Body of pancreas (tissue), 4 donors: ENCODE data around the gene SWI5. TPM values are rescaled to one million over a fixed set of nuclear protein-coding genes. Genes with fewer than 3 reads are reported as not detected.

Experiments
- ATAC-seq: fragments of 150-250 bp; one replicate; pipeline ENCODE4 v1.9.1; 2016
- DNase-seq, 4 donors: peaks; one replicate each; pipeline ENCODE4 v3.0.0-alpha.2; 2019
- H3K27ac ChIP-seq, 4 donors: fragments of 200-600 bp; sonication (generic); 1 replicate in 3 of 4; 2 replicates in 1 of 4; pipeline versions ENCODE4 v1.5.1 to v1.6.1; 2016 to 2019; ENCODE audit warnings: mild to moderate bottlenecking in 1 of 4, mixed read lengths in 1 of 4, moderate library complexity in 1 of 4
- H3K27me3 ChIP-seq, 2 donors: fragments of 200-600 bp; sonication (generic); one replicate each; pipeline ENCODE4 v1.6.0; 2016; ENCODE audit warnings: mild to moderate bottlenecking in 1 of 2
- H3K36me3 ChIP-seq, 2 donors: fragments of 200-600 bp; sonication (generic); replicated peaks in 1 of 2; 2 replicates each; pipeline ENCODE4 v1.5.1; 2016; ENCODE audit warnings: low read depth in 2 of 2; ENCODE audit not compliant: insufficient read depth in 1 of 2
- H3K4me1 ChIP-seq: fragments of 200-600 bp; sonication (generic); one replicate; pipeline ENCODE4 v1.6.0; 2016
- H3K4me3 ChIP-seq, 2 donors: fragments of 200-600 bp; sonication (generic); 1 replicate in 1 of 2; 2 replicates in 1 of 2; pipeline ENCODE4 v1.5.1; 2016 to 2019
- H3K9me3 ChIP-seq, 3 donors: fragments of 200-600 bp; sonication (generic); 1 replicate in 2 of 3; 2 replicates in 1 of 3; pipeline ENCODE4 v1.5.1; 2016
- POLR2A ChIP-seq, 3 donors: fragments of 450-650 bp; IDR thresholded peaks; one replicate each; pipeline ENCODE4 v1.6.1; 2016; ENCODE audit warnings: antibody characterized with exemption in 3 of 3, mild to moderate bottlenecking in 2 of 3
- WGBS, 2 donors: methylation state at CpG; one replicate each; pipeline ENCODE4 v1.1.5; 2017; 5-methylcytosine and 5-hydroxymethylcytosine counted together
- intact Hi-C: fragments of 100-400 bp; cut with DNase I; formaldehyde crosslinking; loops from one replicate; pipeline ENCODE4 v1.15.1; 2023
- total RNA-seq, 2 donors: library from RNA; depleted of rRNA; stranded (reverse); fragments of >200 nt; gene quantifications; one replicate each; pipeline ENCODE4 v1.1.0, GENCODE V29; 2016
- TF ChIP-seq, protein P1 (sequence below), 7 experiments: fragments of 450-650 bp in 4 of 7; fragments of 200-600 bp in 3 of 7; sonication (generic) in 3 of 7; IDR thresholded peaks; one replicate each; pipeline ENCODE4 v1.5.1; 2016 to 2019; ENCODE audit warnings: antibody characterized with exemption in 7 of 7

Gene SWI5
- total RNA-seq, 2 donors from 2014 or later, result 14.5 to 20.1 TPM

DNA sequence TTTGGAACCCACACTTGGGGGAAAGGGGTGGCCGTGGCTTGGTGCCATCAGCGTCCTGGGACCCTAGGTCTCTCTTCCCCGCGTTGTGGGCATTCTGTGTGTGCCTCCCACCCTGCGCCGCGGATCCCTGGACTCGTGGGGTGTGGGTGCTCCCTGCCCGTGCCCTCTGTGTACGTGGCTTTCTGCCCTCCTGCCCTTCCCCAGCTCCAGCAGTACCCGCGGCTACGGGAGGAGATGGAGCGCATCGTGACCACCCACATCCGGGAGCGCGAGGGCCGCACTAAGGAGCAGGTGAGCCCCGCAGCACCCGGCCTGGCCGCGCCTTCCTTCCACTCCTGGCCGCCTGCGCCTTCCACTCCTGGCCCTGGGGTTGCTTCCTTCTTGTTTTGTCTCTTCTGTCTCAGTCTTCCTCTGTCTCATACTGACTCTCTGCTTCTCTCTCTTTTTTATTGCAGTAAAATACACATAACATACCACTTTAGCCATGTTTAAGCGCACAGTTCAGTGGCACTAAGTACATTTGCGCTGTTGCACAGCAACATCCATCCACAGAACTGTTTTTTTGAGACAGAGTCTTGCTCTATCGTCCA is 42.2 kb upstream of the SWI5 start:
- Histone ChIP-seq H3K27ac (no peak overlapping the region), H3K4me3 (no peak overlapping the region), H3K4me1 (no peaks in the 10 kb centered on the region), H3K27me3 (no peaks in the 10 kb centered on the region), H3K9me3 (no peaks in the 10 kb centered on the region), H3K36me3 (no peaks in the 10 kb centered on the region)
- 77 to 82% methylated on average over 20 to 23 of the region's 28 CpGs for WGBS, 2 donors
- ATAC-seq (no peak), DNase-seq (no peak)
- intact Hi-C loops, result no loop called here
- no peak for TF ChIP-seq POLR2A (IDR thresholded peaks at IDR 0.05)
- TF ChIP-seq, protein P1, sequence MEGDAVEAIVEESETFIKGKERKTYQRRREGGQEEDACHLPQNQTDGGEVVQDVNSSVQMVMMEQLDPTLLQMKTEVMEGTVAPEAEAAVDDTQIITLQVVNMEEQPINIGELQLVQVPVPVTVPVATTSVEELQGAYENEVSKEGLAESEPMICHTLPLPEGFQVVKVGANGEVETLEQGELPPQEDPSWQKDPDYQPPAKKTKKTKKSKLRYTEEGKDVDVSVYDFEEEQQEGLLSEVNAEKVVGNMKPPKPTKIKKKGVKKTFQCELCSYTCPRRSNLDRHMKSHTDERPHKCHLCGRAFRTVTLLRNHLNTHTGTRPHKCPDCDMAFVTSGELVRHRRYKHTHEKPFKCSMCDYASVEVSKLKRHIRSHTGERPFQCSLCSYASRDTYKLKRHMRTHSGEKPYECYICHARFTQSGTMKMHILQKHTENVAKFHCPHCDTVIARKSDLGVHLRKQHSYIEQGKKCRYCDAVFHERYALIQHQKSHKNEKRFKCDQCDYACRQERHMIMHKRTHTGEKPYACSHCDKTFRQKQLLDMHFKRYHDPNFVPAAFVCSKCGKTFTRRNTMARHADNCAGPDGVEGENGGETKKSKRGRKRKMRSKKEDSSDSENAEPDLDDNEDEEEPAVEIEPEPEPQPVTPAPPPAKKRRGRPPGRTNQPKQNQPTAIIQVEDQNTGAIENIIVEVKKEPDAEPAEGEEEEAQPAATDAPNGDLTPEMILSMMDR (IDR thresholded peaks at IDR 0.05), result no peak

DNA sequence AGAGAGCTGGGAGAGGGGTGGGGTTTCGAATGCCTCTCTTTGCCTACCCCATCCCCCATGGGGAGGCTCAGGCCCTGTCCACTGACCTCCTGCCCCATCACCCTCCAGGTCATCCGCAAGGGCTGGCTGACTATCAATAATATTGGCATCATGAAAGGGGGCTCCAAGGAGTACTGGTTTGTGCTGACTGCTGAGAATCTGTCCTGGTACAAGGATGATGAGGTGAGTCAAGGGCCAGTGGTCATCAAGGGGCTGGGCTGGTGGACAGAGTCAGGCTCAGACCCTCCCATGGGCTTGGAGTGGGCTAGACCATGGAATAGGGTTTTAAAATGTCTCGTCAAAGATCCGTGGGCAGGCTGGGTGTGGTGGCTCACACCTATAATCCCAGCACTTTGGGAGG is 34.0 kb upstream of the SWI5 start:
- H3K27ac ChIP-seq, result no peak overlapping the region
- DNase-seq (no peak), ATAC-seq (no peak)
- no peaks in the 10 kb centered on the region for H3K4me1 ChIP-seq
- H3K36me3 ChIP-seq, result no peaks in the 10 kb centered on the region
- H3K4me3 ChIP-seq, result no peak overlapping the region
- TF ChIP-seq, protein P1 (IDR thresholded peaks at IDR 0.05), result no peak
- no peak for TF ChIP-seq POLR2A (IDR thresholded peaks at IDR 0.05)
- intact Hi-C loops, result no loop called here
- 90 to 94% methylated on average over 4 of the region's 4 CpGs for WGBS, 2 donors
- H3K9me3 ChIP-seq, result no peaks in the 10 kb centered on the region
- H3K27me3 ChIP-seq, result no peaks in the 10 kb centered on the region

DNA sequence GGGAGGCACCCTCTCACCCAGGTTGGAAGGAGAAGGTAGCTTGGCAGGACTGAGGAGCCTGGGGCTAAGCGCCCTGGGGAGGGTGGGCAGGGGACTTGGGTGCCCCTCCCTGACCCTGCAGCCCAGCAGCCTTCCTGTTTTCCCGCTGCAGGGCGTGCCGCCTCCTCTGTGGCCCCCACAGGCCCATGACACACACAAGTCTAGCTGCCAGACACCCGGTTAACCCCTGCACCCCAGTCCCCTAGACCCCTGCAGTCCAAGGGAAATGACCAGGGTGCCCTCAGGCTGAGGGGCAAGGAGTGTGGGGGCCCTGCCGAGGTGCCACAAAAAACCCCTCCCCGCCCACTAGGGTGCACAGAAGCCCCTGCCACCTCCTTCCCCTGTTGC is 33.3 kb upstream of the SWI5 start:
- H3K4me3 ChIP-seq, result no peak overlapping the region
- no peaks in the 10 kb centered on the region for H3K27me3 ChIP-seq
- H3K36me3 ChIP-seq, result no peaks in the 10 kb centered on the region
- DNase-seq, result no peak
- peak; percentile 4 for ATAC-seq
- H3K27ac ChIP-seq, result no peak overlapping the region
- 58 to 60% methylated on average over 7 of the region's 7 CpGs for WGBS, 2 donors
- H3K4me1 ChIP-seq, result no peaks in the 10 kb centered on the region
- intact Hi-C loops, result no loop called here
- TF ChIP-seq POLR2A (IDR thresholded peaks at IDR 0.05), result no peak
- TF ChIP-seq, protein P1 (IDR thresholded peaks at IDR 0.05), result no peak
- no peaks in the 10 kb centered on the region for H3K9me3 ChIP-seq

DNA sequence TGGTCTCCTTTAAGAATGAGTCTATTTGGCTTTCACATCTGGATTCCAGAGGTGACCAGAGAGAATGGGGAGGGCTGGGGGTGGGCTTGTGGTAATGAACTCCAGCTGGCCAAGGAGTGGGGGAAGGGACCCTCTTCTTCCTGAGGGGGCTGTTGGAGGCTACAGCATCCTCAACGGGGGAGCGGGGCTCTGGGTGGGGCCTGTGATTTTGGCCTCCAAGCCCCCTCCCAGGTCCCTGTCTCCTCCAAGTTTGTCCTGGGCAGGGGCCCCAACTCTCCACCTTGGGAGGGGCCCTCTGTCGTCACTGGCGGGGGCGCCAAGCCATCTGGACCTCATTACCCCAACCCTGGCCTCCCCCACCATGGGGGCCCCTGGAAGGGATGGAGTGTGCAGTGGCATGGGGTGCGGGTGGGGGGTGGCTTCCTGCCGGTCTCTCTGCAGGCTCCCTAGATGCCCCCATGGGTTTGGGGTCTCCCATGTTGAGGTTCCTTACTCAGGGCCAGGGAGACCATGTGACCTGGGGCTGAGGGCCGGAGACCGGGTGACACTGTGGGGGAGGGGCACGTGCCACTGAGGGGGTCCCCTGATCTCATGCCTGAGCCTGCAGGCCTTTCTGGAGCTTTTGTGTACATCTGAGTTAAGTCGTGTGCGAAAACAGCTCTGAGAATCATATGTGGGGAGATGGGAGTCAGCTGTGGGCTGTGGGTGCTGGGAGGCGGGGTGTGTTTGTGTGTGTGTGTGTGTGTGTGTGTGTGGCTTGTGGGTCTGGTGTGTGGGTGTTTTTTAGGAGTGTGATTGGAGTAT is 32.7 kb upstream of the SWI5 start:
- ATAC-seq (peak; percentile 10), DNase-seq (no peak)
- WGBS, 2 donors, result 66 to 70% methylated on average over 6 to 12 of the region's 13 CpGs
- no peaks in the 10 kb centered on the region for H3K36me3 ChIP-seq
- no peaks in the 10 kb centered on the region for H3K27me3 ChIP-seq
- no peaks in the 10 kb centered on the region for H3K4me1 ChIP-seq
- H3K9me3 ChIP-seq, result no peaks in the 10 kb centered on the region
- no peak overlapping the region for H3K4me3 ChIP-seq
- intact Hi-C loops, result no loop called here
- H3K27ac ChIP-seq, result no peak overlapping the region
- no peak for TF ChIP-seq POLR2A (IDR thresholded peaks at IDR 0.05)
- TF ChIP-seq, protein P1 (IDR thresholded peaks at IDR 0.05), result no peak
